B cell (primary cell): ENCODE data around the gene TMEM208. TPM values are rescaled to one million over a fixed set of nuclear protein-coding genes. Genes with fewer than 3 reads are reported as not detected.

Source experiments
- ATAC-seq: fragments of 200-7000 bp; cut with Tn5 transposase; one replicate; pipeline ENCODE4 v1.10.0; 2021; ENCODE audit warnings: low read depth, mild to moderate bottlenecking, moderate number of reproducible peaks, moderate library complexity
- CTCF ChIA-PET: fragments of 350-600 bp; sonication (Branson Sonifier 250); formaldehyde crosslinking; loops from one replicate; lab custom pipeline; 2021; ENCODE audit warnings: antibody characterized with exemption, inconsistent platforms; lab: Charles Lee
- POLR2A ChIA-PET: fragments of 350-600 bp; sonication (Branson Sonifier 250); formaldehyde crosslinking; loops from one replicate; lab custom pipeline; 2021; ENCODE audit warnings: antibody characterized with exemption; lab: Charles Lee
- DNase-seq: peaks from one replicate; pipeline ENCODE4 v3.0.0; 2013
- H2AFZ ChIP-seq: 2 replicates; pipeline ENCODE4 v1.6.1; 2012; ENCODE audit warnings: mild to moderate bottlenecking, low read depth, low read length; ENCODE audit not compliant: insufficient read depth, poor library complexity, severe bottlenecking
- H3K27ac ChIP-seq, 2 donors: 1 replicate in 1 of 2; 2 replicates in 1 of 2; pipeline ENCODE4 v1.5.1; 2012 to 2013; ENCODE audit warnings: low read length in 2 of 2, mild to moderate bottlenecking in 2 of 2, moderate library complexity in 1 of 2
- H3K27me3 ChIP-seq, 4 experiments: fragments of 200-600 bp in 1 of 4; sonication (generic) in 1 of 4; replicated peaks in 1 of 4; 1 replicate in 2 of 4; 2 replicates in 2 of 4; pipeline versions ENCODE4 v1.6.1 to v1.7.0; 2013 to 2016; ENCODE audit warnings: low read length in 3 of 4, mild to moderate bottlenecking in 2 of 4, mixed read lengths in 1 of 4, moderate library complexity in 1 of 4; ENCODE audit not compliant: insufficient read depth in 4 of 4, control insufficient read depth in 3 of 4; ENCODE audit errors: control extremely low read depth in 1 of 4
- H3K36me3 ChIP-seq, 2 experiments: replicated peaks in 1 of 2; 1 replicate in 1 of 2; 2 replicates in 1 of 2; pipeline versions ENCODE4 v1.6.1 to v1.7.1; 2013; ENCODE audit warnings: low read length in 1 of 2; ENCODE audit not compliant: insufficient read depth in 2 of 2, control insufficient read depth in 1 of 2; ENCODE audit errors: control extremely low read depth in 1 of 2, extremely low read depth in 1 of 2
- H3K4me1 ChIP-seq, 2 donors: fragments of 200-600 bp in 1 of 2; sonication (generic) in 1 of 2; 1 replicate in 1 of 2; 2 replicates in 1 of 2; pipeline versions ENCODE4 v1.5.1 to v1.6.1; 2013 to 2017; ENCODE audit warnings: low read length in 2 of 2; ENCODE audit not compliant: control insufficient read depth in 2 of 2, insufficient read depth in 2 of 2
- H3K4me2 ChIP-seq: replicated peaks from 2 replicates; pipeline ENCODE3; 2012; ENCODE audit warnings: mild to moderate bottlenecking, low read depth, low read length; ENCODE audit not compliant: poor library complexity, severe bottlenecking
- H3K4me3 ChIP-seq, 5 experiments: fragments of 200-600 bp in 1 of 5; sonication (generic) in 1 of 5; 1 replicate in 3 of 5; 2 replicates in 2 of 5; pipeline versions ENCODE4 v1.5.1 to v1.7.0; 2011 to 2016; ENCODE audit warnings: low read length in 4 of 5, mild to moderate bottlenecking in 4 of 5, low read depth in 2 of 5, control low read depth in 1 of 5, moderate library complexity in 1 of 5; ENCODE audit not compliant: insufficient read depth in 1 of 5; ENCODE audit errors: control extremely low read depth in 1 of 5, extremely low read depth in 1 of 5
- H3K79me2 ChIP-seq: fragments of 200-600 bp; sonication (generic); one replicate; pipeline ENCODE4 v1.6.0; 2016; ENCODE audit warnings: low read length; ENCODE audit not compliant: control insufficient read depth, insufficient read depth
- H3K9ac ChIP-seq: fragments of 200-600 bp; sonication (generic); 2 replicates; pipeline ENCODE4 v1.6.1; 2017; ENCODE audit warnings: mild to moderate bottlenecking, low read length, moderate library complexity
- H3K9me3 ChIP-seq, 3 donors: one replicate each; pipeline versions ENCODE4 v1.6.1 to v1.7.1; 2013; ENCODE audit warnings: low read length in 2 of 3; ENCODE audit not compliant: control insufficient read depth in 2 of 3, insufficient read depth in 1 of 3; ENCODE audit errors: control extremely low read depth in 1 of 3
- H4K20me1 ChIP-seq: 2 replicates; pipeline ENCODE4 v1.6.0; 2012; ENCODE audit warnings: mild to moderate bottlenecking, low read length; ENCODE audit not compliant: insufficient read depth, control insufficient read depth, poor library complexity, severe bottlenecking
- H3K27ac Mint-ChIP-seq: one replicate; pipeline ENCODE4 v1.8.0; 2021; ENCODE audit warnings: mixed read lengths
- H3K27me3 Mint-ChIP-seq: one replicate; pipeline ENCODE4 v1.8.0; 2021; ENCODE audit warnings: mixed read lengths
- H3K4me1 Mint-ChIP-seq: one replicate; pipeline ENCODE4 v1.8.0; 2021; ENCODE audit warnings: mixed read lengths
- H3K4me3 Mint-ChIP-seq: one replicate; pipeline ENCODE4 v1.8.0; 2021; ENCODE audit warnings: mixed read lengths
- H3K9me3 Mint-ChIP-seq: one replicate; pipeline ENCODE4 v1.8.0; 2022; ENCODE audit warnings: mixed read lengths; ENCODE audit not compliant: insufficient read depth
- EZH2 ChIP-seq: IDR thresholded peaks from 2 replicates; pipeline ENCODE4 v1.6.1; 2012; ENCODE audit warnings: borderline replicate concordance, low read depth, mild to moderate bottlenecking, moderate library complexity, low read length; ENCODE audit not compliant: insufficient read depth, poor library complexity, severe bottlenecking
- WGBS: methylation state at CpG from one replicate; pipeline ENCODE4 v1.1.5; 2013; ENCODE audit warnings: missing lambda C conversion rate; ENCODE audit not compliant: insufficient coverage; 5-methylcytosine and 5-hydroxymethylcytosine counted together
- intact Hi-C: fragments of 100-400 bp; cut with micrococcal nuclease; formaldehyde crosslinking; loops from one replicate; pipeline ENCODE4 v1.10.0; 2022
- polyA plus RNA-seq: library from polyadenylated mRNA; depleted of rRNA; stranded (reverse); fragments of >200 nt; gene quantifications from 2 replicates; pipeline ENCODE4 v1.2.3, GENCODE V29; 2012
- total RNA-seq, 2 donors: library from RNA; stranded (reverse); fragments of 120-200 nt in 1 of 2; gene quantifications; 1 replicate in 1 of 2; 2 replicates in 1 of 2; pipeline versions ENCODE4 v1.2.3 to v1.2.4, GENCODE V29; 2013 to 2022
- TF ChIP-seq, protein P1 (sequence below): fragments of 200-600 bp; IDR thresholded peaks from one replicate; pipeline ENCODE4 v1.8.0; 2022; ENCODE audit warnings: antibody characterized with exemption, mild to moderate bottlenecking

The TMEM208 gene
- total and polyA plus RNA-seq, 2 donors (not counting 1 experiment from before 2014, with no cell fraction given), result 36.1 to 40.4 TPM

DNA sequence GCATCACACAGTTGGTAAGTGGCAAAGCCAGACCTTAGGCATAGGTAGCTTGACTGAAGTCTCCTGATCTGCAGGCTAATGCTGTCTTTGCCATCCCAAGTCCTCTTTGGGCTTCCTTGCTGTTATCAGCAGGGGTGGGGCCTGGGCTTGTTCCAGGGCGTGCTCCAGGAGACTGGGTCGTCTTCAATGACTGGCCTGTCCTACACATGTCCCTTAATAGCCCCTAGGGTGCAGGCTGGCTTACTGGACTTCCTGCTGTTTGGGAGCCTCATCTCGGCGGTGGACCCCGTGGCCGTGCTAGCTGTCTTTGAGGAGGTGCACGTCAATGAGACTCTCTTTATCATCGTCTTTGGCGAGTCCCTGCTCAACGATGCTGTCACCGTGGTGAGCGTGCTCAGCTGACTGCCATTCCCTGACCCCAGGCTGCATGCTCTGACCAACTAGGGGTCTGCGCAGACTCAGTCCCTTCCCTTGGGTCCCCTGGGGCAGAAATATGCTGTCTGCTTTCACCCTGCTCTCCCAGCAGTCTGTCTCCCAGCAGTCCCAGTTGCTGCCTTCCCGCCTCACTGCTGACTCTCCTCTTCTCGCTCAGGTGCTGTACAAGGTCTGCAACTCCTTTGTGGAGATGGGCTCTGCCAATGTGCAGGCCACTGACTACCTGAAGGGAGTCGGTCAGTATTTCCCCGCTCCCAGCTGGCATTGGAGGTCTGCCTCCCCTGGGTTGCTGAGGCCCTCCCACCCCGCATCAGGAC is 28.0 kb downstream of the TMEM208 start:
- Histone ChIP-seq H4K20me1 (no peaks in the 10 kb centered on the region), H3K9me3 (no peaks in the 10 kb centered on the region), H3K4me1 (no peaks in the 10 kb centered on the region), H3K4me3 (no peak overlapping the region), H3K79me2 (no peaks in the 10 kb centered on the region), H3K4me2 (no peak overlapping the region), H2AFZ (no peak overlapping the region), H3K9ac (no peak overlapping the region), H3K36me3 (no peaks in the 10 kb centered on the region), H3K27ac (no peak overlapping the region), H3K27me3 (peaks cover 0 to 11% (median 6%) of the 10 kb centered on the region in 4 experiments)
- H3K27me3 Mint-ChIP-seq, result peaks cover 4% of the 10 kb centered on the region
- TF ChIP-seq EZH2, result no peak
- H3K27ac Mint-ChIP-seq, result no peak overlapping the region
- no peaks in the 10 kb centered on the region for H3K9me3 Mint-ChIP-seq
- ATAC-seq (no peak), DNase-seq (no peak)
- peaks cover 2% of the 10 kb centered on the region for H3K4me1 Mint-ChIP-seq
- intact Hi-C loops, result no loop called here
- ChIA-PET POLR2A (no interaction called here), CTCF (no interaction called here)
- no peak overlapping the region for H3K4me3 Mint-ChIP-seq
- over 99% methylated on average over 17 of the region's 18 CpGs for WGBS

DNA sequence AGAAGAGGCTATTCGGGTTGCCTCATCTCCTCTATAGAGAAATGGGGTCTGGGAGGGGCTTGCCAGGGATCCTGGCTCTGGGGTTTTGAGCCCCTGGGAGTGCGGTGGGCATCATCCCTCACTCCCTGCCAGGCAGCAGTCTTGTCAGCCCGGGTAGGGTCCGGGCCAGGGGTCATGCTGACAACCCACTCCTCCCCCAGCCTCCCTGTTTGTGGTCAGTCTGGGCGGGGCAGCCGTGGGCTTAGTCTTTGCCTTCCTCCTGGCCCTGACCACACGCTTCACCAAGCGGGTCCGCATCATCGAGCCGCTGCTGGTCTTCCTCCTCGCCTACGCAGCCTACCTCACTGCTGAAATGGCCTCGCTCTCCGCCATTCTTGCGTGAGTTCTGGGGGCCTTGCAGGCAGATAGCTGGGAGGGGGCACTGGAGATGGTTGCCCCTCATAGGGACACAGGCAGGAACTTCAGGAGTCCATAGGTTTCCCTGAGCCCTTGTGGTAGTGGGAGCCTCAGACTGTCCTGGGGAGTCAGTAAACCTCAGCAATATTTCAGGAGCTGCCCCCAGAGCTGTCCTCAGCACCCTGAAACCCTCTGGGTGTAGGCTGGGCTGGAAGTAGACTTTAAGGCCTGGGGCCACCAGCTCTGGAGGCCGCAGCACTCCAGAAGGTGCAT is 28.8 kb downstream of the TMEM208 start:
- H3K9me3 ChIP-seq, result no peaks in the 10 kb centered on the region
- CTCF ChIA-PET, result no interaction called here
- H3K27me3 ChIP-seq, result peaks cover 0 to 7% (median 2%) of the 10 kb centered on the region in 4 experiments
- no peak overlapping the region for H3K4me3 Mint-ChIP-seq
- H3K27me3 Mint-ChIP-seq, result no peaks in the 10 kb centered on the region
- H3K4me1 ChIP-seq, result no peaks in the 10 kb centered on the region
- no peaks in the 10 kb centered on the region for H3K79me2 ChIP-seq
- H3K27ac ChIP-seq, result no peak overlapping the region
- ATAC-seq (no peak), DNase-seq (no peak)
- intact Hi-C loops, result no loop called here
- H3K4me1 Mint-ChIP-seq, result no peaks in the 10 kb centered on the region
- no peak overlapping the region for H3K4me2 ChIP-seq
- no peaks in the 10 kb centered on the region for H3K9me3 Mint-ChIP-seq
- no peak overlapping the region for H3K27ac Mint-ChIP-seq
- TF ChIP-seq, protein P1, sequence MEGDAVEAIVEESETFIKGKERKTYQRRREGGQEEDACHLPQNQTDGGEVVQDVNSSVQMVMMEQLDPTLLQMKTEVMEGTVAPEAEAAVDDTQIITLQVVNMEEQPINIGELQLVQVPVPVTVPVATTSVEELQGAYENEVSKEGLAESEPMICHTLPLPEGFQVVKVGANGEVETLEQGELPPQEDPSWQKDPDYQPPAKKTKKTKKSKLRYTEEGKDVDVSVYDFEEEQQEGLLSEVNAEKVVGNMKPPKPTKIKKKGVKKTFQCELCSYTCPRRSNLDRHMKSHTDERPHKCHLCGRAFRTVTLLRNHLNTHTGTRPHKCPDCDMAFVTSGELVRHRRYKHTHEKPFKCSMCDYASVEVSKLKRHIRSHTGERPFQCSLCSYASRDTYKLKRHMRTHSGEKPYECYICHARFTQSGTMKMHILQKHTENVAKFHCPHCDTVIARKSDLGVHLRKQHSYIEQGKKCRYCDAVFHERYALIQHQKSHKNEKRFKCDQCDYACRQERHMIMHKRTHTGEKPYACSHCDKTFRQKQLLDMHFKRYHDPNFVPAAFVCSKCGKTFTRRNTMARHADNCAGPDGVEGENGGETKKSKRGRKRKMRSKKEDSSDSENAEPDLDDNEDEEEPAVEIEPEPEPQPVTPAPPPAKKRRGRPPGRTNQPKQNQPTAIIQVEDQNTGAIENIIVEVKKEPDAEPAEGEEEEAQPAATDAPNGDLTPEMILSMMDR, result no peak
- no peak for TF ChIP-seq EZH2
- no peak overlapping the region for H2AFZ ChIP-seq
- POLR2A ChIA-PET, result no interaction called here
- H3K9ac ChIP-seq, result no peak overlapping the region
- no peaks in the 10 kb centered on the region for H4K20me1 ChIP-seq
- 96% methylated on average over 15 of the region's 17 CpGs for WGBS
- no peaks in the 10 kb centered on the region for H3K36me3 ChIP-seq
- H3K4me3 ChIP-seq, result no peak overlapping the region
